Activated effector memory CD4-positive, alpha-beta T cell treated with anti-CD3 and anti-CD28 coated beads, Interleukin-2, amount 50 U/mL, for 16 hours (primary cell): Measurements from ENCODE around the gene ANXA4.

Source experiments
- DNase-seq: peaks from one replicate; pipeline ENCODE4 v3.0.0-alpha.2; 2020

The ANXA4 gene

GRCh38 chr2:69741575-69742321 is at the start of gene ANXA4:
Gene ANXA4, plus strand, starts transcription at chr2:69742134. Its CDS starts 39,432 bp downstream, at chr2:69781566.
- DNase-seq = peak; percentile 87

- DNase-seq = no peak
Observed at GRCh38 chr2:69692424-69692823, 49.5 kb upstream of the ANXA4 start.

GRCh38 chr2:69693059-69693774 is 48.7 kb upstream of the ANXA4 start:
- peak; percentile 71 for DNase-seq

GRCh38 chr2:69693775-69694450 is 48.0 kb upstream of the ANXA4 start:
- DNase-seq = peak; percentile 72

- DNase-seq = no peak
Observed at GRCh38 chr2:69694894-69695849, 46.8 kb upstream of the ANXA4 start.

- DNase-seq = no peak
Observed at GRCh38 chr2:69695850-69696216, 46.1 kb upstream of the ANXA4 start.

- DNase-seq = no peak
Observed at GRCh38 chr2:69700381-69700780, 41.6 kb upstream of the ANXA4 start.

GRCh38 chr2:69701100-69701945 is 40.6 kb upstream of the ANXA4 start:
- no peak for DNase-seq

- no peak for DNase-seq
Observed at GRCh38 chr2:69703189-69703588, 38.7 kb upstream of the ANXA4 start.

GRCh38 chr2:69704446-69704845 is 37.5 kb upstream of the ANXA4 start:
- no peak for DNase-seq

GRCh38 chr2:69709290-69709689 is 32.6 kb upstream of the ANXA4 start:
- DNase-seq = no peak

GRCh38 chr2:69711971-69712370 is 30.0 kb upstream of the ANXA4 start:
- DNase-seq = no peak

- DNase-seq = no peak
Observed at GRCh38 chr2:69714024-69714423, 27.9 kb upstream of the ANXA4 start.

GRCh38 chr2:69714539-69715220 is 27.3 kb upstream of the ANXA4 start:
- peak; percentile 94 for DNase-seq

GRCh38 chr2:69715964-69716363 is 26.0 kb upstream of the ANXA4 start:
- DNase-seq = no peak

- DNase-seq = no peak
Observed at GRCh38 chr2:69716555-69717120, 25.3 kb upstream of the ANXA4 start.

- no peak for DNase-seq
Observed at GRCh38 chr2:69717186-69717585, 24.7 kb upstream of the ANXA4 start.

- no peak for DNase-seq
Observed at GRCh38 chr2:69717861-69718273, 24.1 kb upstream of the ANXA4 start.

- no peak for DNase-seq
Observed at GRCh38 chr2:69718338-69718965, 23.5 kb upstream of the ANXA4 start.

- no peak for DNase-seq
Observed at GRCh38 chr2:69720404-69720803, 21.5 kb upstream of the ANXA4 start.
